Smooth muscle cell (in vitro differentiated cells): ENCODE data around the gene CYB561D2. TPM values are rescaled to one million over a fixed set of nuclear protein-coding genes. Genes with fewer than 3 reads are reported as not detected.

Experiments
- DNase-seq: peaks from one replicate; lab custom pipeline; 2025; ENCODE audit not compliant: unreplicated experiment; lab: John Stamatoyannopoulos, UW
- H2AFZ ChIP-seq: fragments of 200-600 bp; sonication (generic); 2 replicates; pipeline ENCODE4 v1.6.0; 2016; ENCODE audit warnings: antibody characterized with exemption, low read depth, mild to moderate bottlenecking
- H3F3A ChIP-seq: fragments of 200-600 bp; sonication (generic); 2 replicates; pipeline ENCODE4 v1.6.0; 2017; ENCODE audit warnings: antibody characterized with exemption, low read depth
- H3K27ac ChIP-seq: fragments of 200-600 bp; sonication (generic); 2 replicates; pipeline ENCODE4 v1.5.1; 2016; ENCODE audit warnings: low read depth, mild to moderate bottlenecking
- H3K27me3 ChIP-seq: fragments of 200-600 bp; sonication (generic); 2 replicates; pipeline ENCODE4 v1.6.1; 2016; ENCODE audit warnings: low read depth, mild to moderate bottlenecking
- H3K36me3 ChIP-seq: fragments of 200-600 bp; sonication (generic); 2 replicates; pipeline ENCODE4 v1.5.1; 2016; ENCODE audit warnings: low read depth
- H3K4me1 ChIP-seq: fragments of 200-600 bp; sonication (generic); 2 replicates; pipeline ENCODE4 v1.5.1; 2016; ENCODE audit warnings: low read depth
- H3K4me2 ChIP-seq: fragments of 200-600 bp; sonication (generic); 2 replicates; pipeline ENCODE4 v1.6.0; 2016; ENCODE audit warnings: mild to moderate bottlenecking
- H3K4me3 ChIP-seq: fragments of 200-600 bp; sonication (generic); 2 replicates; pipeline ENCODE4 v1.5.1; 2016; ENCODE audit warnings: mild to moderate bottlenecking
- H3K79me2 ChIP-seq: fragments of 200-600 bp; sonication (generic); 2 replicates; pipeline ENCODE4 v1.6.0; 2016; ENCODE audit warnings: low read depth, mild to moderate bottlenecking
- H3K9ac ChIP-seq: fragments of 200-600 bp; sonication (generic); 2 replicates; pipeline ENCODE4 v1.6.0; 2016; ENCODE audit warnings: low read depth
- H3K9me3 ChIP-seq: fragments of 200-600 bp; sonication (generic); replicated peaks from 2 replicates; pipeline ENCODE4 v1.5.1; 2016; ENCODE audit warnings: low read depth
- H4K20me1 ChIP-seq: fragments of 200-600 bp; sonication (generic); 2 replicates; pipeline ENCODE4 v1.6.0; 2016; ENCODE audit warnings: low read depth
- WGBS: methylation state at CpG from one replicate; pipeline ENCODE4 v1.1.7; 2016; ENCODE audit warnings: low lambda C conversion rate; 5-methylcytosine and 5-hydroxymethylcytosine counted together
- polyA plus RNA-seq: library from polyadenylated mRNA; unstranded; fragments of >200 nt; fragmentation: Nextera tagmentation; extraction: Ambion mirVana; gene quantifications from 2 replicates; pipeline ENCODE4 v1.2.1, GENCODE V29; 2016
- total RNA-seq: library from RNA; depleted of rRNA; stranded (reverse); fragments of >200 nt; gene quantifications from 2 replicates; pipeline ENCODE4 v1.2.3, GENCODE V29; 2014
- TF ChIP-seq, protein P1 (sequence below): fragments of 200-600 bp; sonication (generic); IDR thresholded peaks from 2 replicates; pipeline ENCODE4 v1.5.1; 2017; ENCODE audit warnings: borderline replicate concordance, mild to moderate bottlenecking, antibody characterized with exemption; ENCODE audit not compliant: insufficient read depth, poor library complexity, severe bottlenecking

CYB561D2 gene
- total and polyA plus RNA-seq, 2 experiments from 2014 or later: 21.6 to 22.6 TPM

DNA sequence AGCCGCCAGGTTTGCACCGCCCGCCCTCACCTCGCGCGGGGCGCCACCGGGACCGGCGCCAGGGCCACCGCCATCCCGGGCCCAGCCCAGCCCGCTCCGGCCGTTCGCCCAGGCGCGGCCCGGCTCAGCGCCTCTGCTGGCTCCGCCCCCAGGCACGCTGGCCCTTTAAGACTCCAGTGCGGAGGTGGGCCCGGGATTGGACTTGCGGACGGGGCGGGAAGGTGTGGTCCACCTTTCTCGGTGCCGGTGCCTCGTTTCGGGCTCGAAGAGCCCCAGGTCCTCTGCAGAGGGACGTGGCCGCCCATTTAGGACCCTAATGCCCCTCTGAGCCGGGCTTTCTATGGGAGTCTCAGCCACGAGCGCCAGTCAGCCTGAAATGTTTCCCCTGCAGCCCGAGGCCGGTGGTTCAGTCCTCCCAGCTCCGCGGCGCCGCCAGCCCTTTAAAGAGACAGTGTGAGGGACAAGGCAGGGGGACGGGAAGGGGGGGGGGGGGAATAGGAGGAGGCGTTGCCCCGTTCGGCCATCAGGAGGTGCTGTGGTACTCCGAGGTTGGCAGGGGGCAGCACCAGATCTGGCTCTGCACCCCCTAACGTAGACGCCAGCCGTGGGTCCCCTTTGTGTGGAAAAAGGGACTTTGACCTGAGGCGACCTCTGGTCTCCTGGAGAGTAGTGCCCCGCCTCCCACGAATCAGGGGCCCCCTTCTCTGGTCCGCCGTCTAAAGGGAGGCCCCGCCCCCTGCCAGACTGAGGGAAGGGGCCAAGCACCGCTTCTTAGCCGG is 29.1 kb upstream of the CYB561D2 start:
- H3K4me2 ChIP-seq: peak overlapping the region; percentile 88
- DNase-seq: peak; percentile 92
- peak overlapping the region; percentile 60 for H2AFZ ChIP-seq
- H3K9me3 ChIP-seq: no peaks in the 10 kb centered on the region
- H3F3A ChIP-seq: peaks cover 6% of the 10 kb centered on the region
- H3K79me2 ChIP-seq: peaks cover 23% of the 10 kb centered on the region
- H3K9ac ChIP-seq: peak overlapping the region; percentile 98
- peak overlapping the region; percentile 75 for H3K4me3 ChIP-seq
- WGBS: 1% methylated on average over 46 of the region's 59 CpGs
- H4K20me1 ChIP-seq: peaks cover 14% of the 10 kb centered on the region
- TF ChIP-seq, protein P1, sequence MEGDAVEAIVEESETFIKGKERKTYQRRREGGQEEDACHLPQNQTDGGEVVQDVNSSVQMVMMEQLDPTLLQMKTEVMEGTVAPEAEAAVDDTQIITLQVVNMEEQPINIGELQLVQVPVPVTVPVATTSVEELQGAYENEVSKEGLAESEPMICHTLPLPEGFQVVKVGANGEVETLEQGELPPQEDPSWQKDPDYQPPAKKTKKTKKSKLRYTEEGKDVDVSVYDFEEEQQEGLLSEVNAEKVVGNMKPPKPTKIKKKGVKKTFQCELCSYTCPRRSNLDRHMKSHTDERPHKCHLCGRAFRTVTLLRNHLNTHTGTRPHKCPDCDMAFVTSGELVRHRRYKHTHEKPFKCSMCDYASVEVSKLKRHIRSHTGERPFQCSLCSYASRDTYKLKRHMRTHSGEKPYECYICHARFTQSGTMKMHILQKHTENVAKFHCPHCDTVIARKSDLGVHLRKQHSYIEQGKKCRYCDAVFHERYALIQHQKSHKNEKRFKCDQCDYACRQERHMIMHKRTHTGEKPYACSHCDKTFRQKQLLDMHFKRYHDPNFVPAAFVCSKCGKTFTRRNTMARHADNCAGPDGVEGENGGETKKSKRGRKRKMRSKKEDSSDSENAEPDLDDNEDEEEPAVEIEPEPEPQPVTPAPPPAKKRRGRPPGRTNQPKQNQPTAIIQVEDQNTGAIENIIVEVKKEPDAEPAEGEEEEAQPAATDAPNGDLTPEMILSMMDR: peak; percentile 49
- H3K36me3 ChIP-seq: no peaks in the 10 kb centered on the region
- peak overlapping the region; percentile 95 for H3K27ac ChIP-seq
- no peaks in the 10 kb centered on the region for H3K27me3 ChIP-seq
- H3K4me1 ChIP-seq: peaks cover 17% of the 10 kb centered on the region

DNA sequence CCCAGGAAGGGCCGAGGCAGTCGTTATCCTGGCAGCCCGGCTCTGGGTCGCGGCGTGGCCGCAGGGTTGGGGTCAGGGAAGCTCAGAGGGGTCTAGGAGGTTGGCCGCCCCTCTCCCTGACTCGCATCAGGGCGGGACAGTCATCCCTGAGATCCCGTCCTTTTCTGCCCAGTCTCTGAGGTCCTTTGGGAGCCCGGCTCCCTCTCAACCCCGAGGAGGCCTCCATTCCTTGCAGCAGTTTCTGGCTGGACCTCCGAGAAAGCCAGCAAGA is 28.6 kb upstream of the CYB561D2 start:
- H3K4me2 ChIP-seq: peak overlapping the region; percentile 88
- H3F3A ChIP-seq: peaks cover 6% of the 10 kb centered on the region
- H3K9ac ChIP-seq: peak overlapping the region; percentile 98
- peak overlapping the region; percentile 75 for H3K4me3 ChIP-seq
- peak overlapping the region; percentile 60 for H2AFZ ChIP-seq
- H3K27me3 ChIP-seq: no peaks in the 10 kb centered on the region
- DNase-seq: no peak
- peaks cover 19% of the 10 kb centered on the region for H3K4me1 ChIP-seq
- H3K9me3 ChIP-seq: no peaks in the 10 kb centered on the region
- 3% methylated on average over 14 of the region's 14 CpGs for WGBS
- H3K27ac ChIP-seq: no peak overlapping the region
- no peaks in the 10 kb centered on the region for H3K36me3 ChIP-seq
- H3K79me2 ChIP-seq: peaks cover 28% of the 10 kb centered on the region
- H4K20me1 ChIP-seq: peaks cover 10% of the 10 kb centered on the region
- TF ChIP-seq, protein P1: no peak

DNA sequence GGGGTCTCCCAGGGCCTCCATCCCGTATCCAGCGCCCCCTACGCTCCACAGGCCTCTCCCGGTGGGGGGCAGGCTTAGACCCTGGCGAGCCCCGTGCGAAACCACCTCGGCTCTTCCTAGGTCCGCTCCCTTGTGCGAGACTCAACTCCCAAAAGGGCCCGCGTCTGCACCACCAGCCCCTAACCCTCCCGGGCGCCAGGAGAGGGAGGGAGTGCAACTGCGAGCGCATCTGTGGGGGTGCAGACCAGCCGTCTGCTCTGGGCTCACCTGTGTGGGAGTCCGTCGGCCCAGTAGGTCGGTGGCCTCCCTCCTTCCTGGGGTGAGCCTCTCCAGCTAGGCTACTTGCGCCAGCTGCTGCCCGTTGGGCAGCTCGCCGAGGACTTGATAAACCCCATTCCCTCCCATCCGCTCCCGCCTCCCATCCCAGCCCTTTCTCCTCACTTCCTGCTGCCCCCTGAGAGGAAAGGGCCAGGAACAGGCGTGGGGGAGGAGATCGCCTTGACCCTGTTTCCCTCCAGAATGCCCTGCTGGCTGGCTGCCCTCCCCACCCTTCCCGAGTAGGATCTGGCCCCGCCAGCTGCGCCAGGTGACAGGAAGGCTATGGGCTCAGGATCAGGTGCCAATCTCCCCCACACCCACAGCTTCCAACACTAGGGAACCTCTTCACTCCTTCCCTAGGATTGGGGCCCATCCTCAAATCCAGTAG is 28.1 kb upstream of the CYB561D2 start, which contains the start of gene HYAL2:
Gene HYAL2, minus strand, starts transcription at position 360 of the 706 bp plus-strand sequence. CDS start 2,256 bp downstream, outside the sequence.
- Histone ChIP-seq H3F3A (peaks cover 6% of the 10 kb centered on the region), H2AFZ (peak within 1 kb of the TSS; percentile 60), H3K27me3 (no peaks in the 10 kb centered on the region), H4K20me1 (peaks cover 8% of the 10 kb centered on the region), H3K4me2 (peak within 1 kb of the TSS; percentile 88), H3K4me1 (peaks cover 23% of the 10 kb centered on the region), H3K79me2 (peaks cover 33% of the 10 kb centered on the region), H3K4me3 (peak within 1 kb of the TSS; percentile 75), H3K9ac (peak within 1 kb of the TSS; percentile 98), H3K27ac (peak within 1 kb of the TSS; percentile 95), H3K9me3 (no peaks in the 10 kb centered on the region), H3K36me3 (no peaks in the 10 kb centered on the region)
- TF ChIP-seq, protein P1: no peak
- WGBS: 27% methylated on average over 29 of the region's 31 CpGs
- DNase-seq: no peak
